Dendritic cell treated with granulocyte-macrophage colony-stimulating factor and Interleukin-4, amounts not matched to agents 40 ng/mL and 50 ng/mL, for 4 days (primary cell): ENCODE measurements around the gene BCAS4.
"Not testable (repeated sequence)": the region's sequence is repeated elsewhere in the genome, so short reads cannot be mapped to it uniquely, and the experiment has no call there.

Experiments used
- H3K27ac Mint-ChIP-seq: one replicate; pipeline ENCODE4 v1.8.0; 2022; ENCODE audit warnings: mild to moderate bottlenecking, mixed read lengths
- H3K27me3 Mint-ChIP-seq: one replicate; pipeline ENCODE4 v1.8.0; 2022; ENCODE audit warnings: mild to moderate bottlenecking, mixed read lengths
- H3K36me3 Mint-ChIP-seq: one replicate; pipeline ENCODE4 v1.8.0; 2022; ENCODE audit warnings: low read depth, mixed read lengths
- H3K4me1 Mint-ChIP-seq: one replicate; pipeline ENCODE4 v1.8.0; 2022; ENCODE audit warnings: low read depth, mixed read lengths
- H3K4me3 Mint-ChIP-seq: one replicate; pipeline ENCODE4 v1.8.0; 2022; ENCODE audit warnings: mild to moderate bottlenecking, moderate library complexity, mixed read lengths
- H3K9me3 Mint-ChIP-seq: one replicate; pipeline ENCODE4 v1.8.0; 2022; ENCODE audit warnings: mixed read lengths
- intact Hi-C: fragments of 100-400 bp; cut with micrococcal nuclease; formaldehyde crosslinking; loops from one replicate; pipeline ENCODE4 v1.15.0; 2022

Gene BCAS4

DNA sequence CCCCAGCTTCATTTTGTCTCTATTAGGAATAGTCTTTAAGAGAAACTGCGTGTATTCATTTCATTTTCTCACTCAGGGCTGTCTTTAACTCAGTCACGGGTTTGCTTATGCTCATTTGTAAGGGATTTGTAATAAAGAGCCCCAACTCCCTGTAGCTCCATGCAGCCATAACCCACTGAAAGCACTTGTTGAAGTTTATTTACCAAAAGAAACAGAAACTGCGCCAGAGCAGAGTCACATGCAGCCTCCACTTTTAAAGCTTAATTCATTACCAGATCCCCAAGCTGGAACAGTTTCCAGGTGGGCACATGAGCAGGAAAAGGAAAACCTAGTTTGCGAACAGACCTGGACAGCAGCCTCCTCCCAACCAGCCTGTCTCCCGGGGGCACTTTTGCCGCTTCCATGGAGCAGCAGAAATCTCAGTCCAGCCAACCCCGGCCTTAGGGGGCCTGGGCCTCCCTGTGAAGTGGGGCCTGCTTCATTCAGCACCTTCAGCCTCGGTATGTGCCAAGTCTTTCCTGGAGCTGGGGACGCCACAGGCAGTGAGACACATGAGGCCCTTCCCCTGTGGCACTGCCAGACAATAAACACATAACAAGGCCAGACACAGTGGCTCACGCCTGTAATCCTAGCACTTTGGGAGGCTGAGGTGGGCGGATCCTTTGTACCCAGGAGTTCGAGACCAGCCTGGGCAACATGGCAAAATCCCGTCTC is 4.5 kb downstream of the BCAS4 start:
- intact Hi-C loops = loop anchor here (10.0 kb wide), 1 partner anchor 505 kb away; no protein-coding TSS in a partner anchor
- peaks cover 14% of the 10 kb centered on the region for H3K27me3 Mint-ChIP-seq
- no peak overlapping the region for H3K4me3 Mint-ChIP-seq
- H3K9me3 Mint-ChIP-seq = no peaks in the 10 kb centered on the region
- no peaks in the 10 kb centered on the region for H3K4me1 Mint-ChIP-seq
- no peak overlapping the region for H3K27ac Mint-ChIP-seq
- H3K36me3 Mint-ChIP-seq = no peaks in the 10 kb centered on the region

DNA sequence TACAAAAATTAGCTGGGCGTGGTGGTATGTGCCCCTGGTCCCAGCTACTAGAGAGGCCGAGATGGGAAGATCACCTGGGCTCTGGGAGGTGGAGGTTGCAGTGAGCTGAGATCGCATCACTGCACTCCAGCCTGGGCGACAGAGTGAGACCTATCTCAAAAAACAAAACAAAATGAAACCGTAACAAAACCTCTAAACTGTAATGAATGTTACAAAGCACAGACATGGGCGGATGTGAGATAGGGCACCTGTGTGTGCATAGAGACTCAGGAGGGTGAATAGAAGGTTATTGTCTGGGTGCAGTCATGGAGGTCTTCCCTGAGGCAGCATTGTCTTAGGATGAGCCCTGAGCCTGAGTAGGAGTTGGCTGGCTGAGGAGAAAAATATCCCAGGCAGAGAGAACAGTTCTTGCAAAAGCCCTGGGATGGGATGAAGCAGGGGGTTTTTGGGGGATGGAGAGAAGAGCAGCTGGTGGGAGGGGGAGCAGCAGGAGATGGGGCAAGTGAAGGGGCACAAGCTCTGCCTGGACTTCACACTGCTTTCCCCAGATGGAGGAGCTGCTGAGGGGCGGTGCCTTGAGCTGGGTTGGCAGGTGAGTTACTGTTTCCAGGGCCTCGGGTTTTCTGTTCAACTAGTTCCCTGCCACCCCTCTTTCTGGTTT is 5.2 kb downstream of the BCAS4 start:
- peaks cover 11% of the 10 kb centered on the region for H3K27me3 Mint-ChIP-seq
- peaks cover 3% of the 10 kb centered on the region for H3K4me1 Mint-ChIP-seq
- no peak overlapping the region for H3K27ac Mint-ChIP-seq
- H3K4me3 Mint-ChIP-seq = no peak overlapping the region
- no peaks in the 10 kb centered on the region for H3K36me3 Mint-ChIP-seq
- intact Hi-C loops = loop anchor here (10.0 kb wide), 1 partner anchor 505 kb away; no protein-coding TSS in a partner anchor
- H3K9me3 Mint-ChIP-seq = no peaks in the 10 kb centered on the region

DNA sequence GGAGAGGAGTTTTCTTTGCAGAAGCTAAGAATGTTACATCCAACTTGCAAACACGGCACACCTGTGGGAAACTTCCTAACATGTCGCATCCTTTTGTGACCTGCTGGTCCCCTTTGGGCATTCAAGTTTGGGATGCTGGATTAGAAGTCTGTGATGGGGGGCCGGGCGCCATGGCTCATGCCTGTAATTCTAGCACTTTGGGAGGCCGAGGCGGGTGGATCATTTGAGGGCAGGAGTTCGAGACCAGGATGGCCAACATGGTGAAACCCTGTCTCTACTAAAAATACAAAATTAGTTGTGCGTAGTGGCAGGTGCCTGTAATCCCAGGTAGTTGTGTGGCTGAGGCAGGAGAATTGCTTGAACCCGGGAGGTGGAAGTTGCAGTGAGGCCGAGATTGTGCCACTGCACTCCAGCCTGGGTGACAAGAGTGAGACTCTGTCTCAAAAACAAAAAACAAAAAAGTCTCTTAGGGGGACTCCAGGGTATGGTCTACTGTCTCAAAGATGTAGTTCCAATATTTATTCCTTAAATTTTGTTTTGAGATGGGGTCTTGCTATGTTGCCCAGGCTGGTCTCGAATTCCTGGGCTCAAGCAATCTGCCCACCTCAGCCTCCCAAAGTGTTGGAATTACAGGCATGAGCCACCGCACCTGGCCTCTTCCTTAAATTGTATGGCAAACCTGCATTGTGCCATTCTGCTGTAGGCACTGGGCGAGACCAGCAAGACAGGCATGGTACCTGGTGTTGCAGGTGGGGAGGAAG is 6.3 kb downstream of the BCAS4 start:
- H3K4me3 Mint-ChIP-seq, H3K27me3 Mint-ChIP-seq, H3K9me3 Mint-ChIP-seq, H3K36me3 Mint-ChIP-seq, H3K27ac Mint-ChIP-seq, intact Hi-C loops: not testable (repeated sequence)
- H3K4me1 Mint-ChIP-seq = peaks cover 11% of the 10 kb centered on the region

DNA sequence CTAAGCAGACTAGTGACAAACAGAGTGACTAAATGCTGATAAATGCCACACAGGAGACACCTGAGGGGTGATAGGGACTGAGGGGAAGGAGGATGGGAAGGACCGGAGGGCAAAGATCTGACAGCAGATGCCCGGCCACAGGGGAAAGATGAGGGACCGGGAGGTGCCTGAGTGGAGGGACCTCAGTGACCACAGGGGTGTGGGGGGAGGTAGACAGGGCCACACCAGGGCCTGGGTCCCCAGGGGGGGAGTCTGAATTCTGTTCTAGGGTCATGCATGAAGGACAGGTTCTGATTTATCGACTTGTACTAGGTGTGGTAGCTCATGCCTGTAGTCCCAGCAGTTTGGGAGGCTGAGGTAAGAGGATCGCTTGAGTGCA is 6.9 kb downstream of the BCAS4 start:
- Mint-ChIP-seq H3K27me3 (peaks cover 2% of the 10 kb centered on the region), H3K27ac (no peak overlapping the region), H3K4me3 (no peak overlapping the region), H3K9me3 (no peaks in the 10 kb centered on the region), H3K4me1 (peaks cover 14% of the 10 kb centered on the region), H3K36me3 (no peaks in the 10 kb centered on the region)
- intact Hi-C loops = no loop called here

DNA sequence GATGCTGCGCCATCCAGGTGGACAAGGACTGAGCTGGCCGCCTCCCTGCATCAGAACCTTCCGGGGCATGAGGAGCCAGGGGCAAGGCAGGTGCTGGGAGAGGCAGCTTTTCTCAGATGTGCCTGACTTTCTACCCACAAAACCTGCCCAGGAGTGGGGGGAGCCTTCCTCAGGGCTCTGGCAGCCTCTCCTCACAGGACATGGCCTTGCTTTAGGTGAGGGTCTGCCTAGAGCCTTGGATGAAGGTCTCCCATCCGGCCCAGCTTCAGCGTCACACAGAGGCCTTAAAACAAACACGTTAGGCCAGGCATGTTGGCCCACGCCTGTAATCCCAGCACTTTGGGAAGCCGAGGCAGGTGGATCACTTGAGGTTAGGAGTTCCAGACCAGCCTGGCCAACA is 7.4 kb downstream of the BCAS4 start:
- H3K4me1 Mint-ChIP-seq = peaks cover 14% of the 10 kb centered on the region
- no peak overlapping the region for H3K27ac Mint-ChIP-seq
- H3K4me3 Mint-ChIP-seq = no peak overlapping the region
- peaks cover 2% of the 10 kb centered on the region for H3K27me3 Mint-ChIP-seq
- H3K36me3 Mint-ChIP-seq = no peaks in the 10 kb centered on the region
- no peaks in the 10 kb centered on the region for H3K9me3 Mint-ChIP-seq
- intact Hi-C loops = no loop called here

DNA sequence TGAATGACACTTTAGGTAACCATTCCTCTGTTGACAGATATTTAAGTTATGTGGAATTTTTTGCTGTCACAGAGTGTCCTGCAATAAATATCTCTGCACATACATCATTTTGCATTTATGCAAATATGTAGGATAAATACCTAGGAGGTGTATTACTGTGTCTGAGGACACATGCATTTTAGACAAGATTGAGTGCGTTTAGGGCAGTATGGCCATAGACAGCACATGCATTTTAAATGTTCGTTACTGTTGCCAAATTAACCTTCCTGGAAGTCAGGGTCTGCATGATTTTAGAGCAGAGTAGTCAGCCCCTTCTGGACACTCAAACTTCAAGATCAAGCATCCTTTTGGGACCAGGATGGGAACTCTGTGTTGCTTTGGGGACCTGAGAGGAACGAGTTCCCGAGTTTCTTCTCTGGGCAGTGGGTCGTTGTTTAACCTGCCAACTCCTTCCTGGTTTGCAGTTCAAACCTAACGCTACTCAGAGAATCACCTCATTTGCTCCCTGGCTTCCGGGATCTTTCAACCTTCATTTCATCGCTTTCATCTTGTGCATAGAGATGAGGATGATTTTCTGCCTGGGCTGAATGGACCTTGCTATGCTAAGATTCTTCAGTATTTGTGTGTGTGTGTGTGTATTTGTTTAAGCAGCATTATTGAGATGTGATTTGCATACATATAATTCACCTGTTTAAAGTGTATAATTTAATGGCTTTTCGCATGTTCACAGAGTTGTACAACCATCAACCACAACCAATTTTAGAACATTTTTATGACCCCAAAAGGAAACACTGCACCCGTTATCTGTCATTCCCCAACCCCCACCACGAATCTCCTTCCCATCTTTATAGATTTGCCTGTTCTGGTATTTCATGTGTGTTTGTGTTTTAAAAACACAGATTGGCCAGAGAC is 9.8 kb downstream of the BCAS4 start:
- Mint-ChIP-seq H3K36me3 (no peaks in the 10 kb centered on the region), H3K27ac (no peak overlapping the region), H3K4me3 (no peak overlapping the region), H3K4me1 (peaks cover 14% of the 10 kb centered on the region), H3K27me3 (peaks cover 2% of the 10 kb centered on the region), H3K9me3 (no peaks in the 10 kb centered on the region)
- intact Hi-C loops = no loop called here

DNA sequence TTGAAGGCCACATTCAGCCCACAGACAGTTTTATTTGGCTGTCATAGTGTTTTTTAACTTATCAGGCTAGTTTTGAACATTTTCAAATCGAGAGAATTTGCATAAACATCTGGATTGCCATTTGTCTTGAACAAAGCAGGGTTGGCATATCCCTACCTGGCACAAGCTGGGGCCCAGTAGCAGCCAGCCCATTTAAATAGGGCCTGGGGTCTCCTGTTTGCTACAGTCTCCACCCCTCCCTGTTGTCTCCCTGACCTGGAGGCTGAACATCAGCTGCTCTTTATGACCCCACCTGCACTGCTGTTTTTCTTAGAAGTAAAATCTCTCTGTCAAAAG is 10.5 kb downstream of the BCAS4 start:
- Mint-ChIP-seq H3K9me3 (no peaks in the 10 kb centered on the region), H3K36me3 (no peaks in the 10 kb centered on the region), H3K27me3 (peaks cover 2% of the 10 kb centered on the region), H3K4me1 (peaks cover 14% of the 10 kb centered on the region), H3K27ac (no peak overlapping the region), H3K4me3 (no peak overlapping the region)
- intact Hi-C loops = no loop called here

DNA sequence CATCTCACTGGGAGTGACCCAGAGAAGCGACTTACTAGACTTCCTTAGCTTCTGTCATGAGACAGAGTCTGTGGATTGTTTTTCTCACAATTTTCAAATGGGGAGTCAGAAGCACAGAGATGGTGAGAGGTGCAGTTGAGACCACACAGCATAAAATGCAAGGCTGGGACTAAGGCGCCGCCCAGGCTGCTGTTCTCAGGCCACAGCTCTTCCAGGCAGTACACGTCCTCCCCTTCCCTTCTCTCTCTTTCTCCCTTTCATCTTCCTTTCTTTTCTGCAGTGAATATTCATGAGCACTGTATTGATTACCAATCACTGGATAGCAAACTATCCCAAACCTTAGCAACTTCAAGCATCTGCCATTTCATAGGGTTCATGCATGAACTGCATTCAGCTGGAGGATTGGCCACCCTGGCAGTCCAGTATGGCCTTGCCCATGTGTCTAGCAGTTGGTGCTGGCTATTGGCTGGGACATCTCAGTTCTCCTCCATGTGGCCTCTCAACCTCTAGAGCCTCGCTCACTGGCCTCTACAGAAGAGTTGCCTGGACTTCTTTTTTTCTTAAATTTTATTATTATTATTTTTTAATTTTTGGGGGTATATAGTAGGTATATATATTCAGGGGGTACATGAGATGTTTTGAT is 11.4 kb downstream of the BCAS4 start:
- no peaks in the 10 kb centered on the region for H3K9me3 Mint-ChIP-seq
- peaks cover 14% of the 10 kb centered on the region for H3K4me1 Mint-ChIP-seq
- no peaks in the 10 kb centered on the region for H3K36me3 Mint-ChIP-seq
- intact Hi-C loops = no loop called here
- peaks cover 2% of the 10 kb centered on the region for H3K27me3 Mint-ChIP-seq
- no peak overlapping the region for H3K4me3 Mint-ChIP-seq
- H3K27ac Mint-ChIP-seq = no peak overlapping the region

DNA sequence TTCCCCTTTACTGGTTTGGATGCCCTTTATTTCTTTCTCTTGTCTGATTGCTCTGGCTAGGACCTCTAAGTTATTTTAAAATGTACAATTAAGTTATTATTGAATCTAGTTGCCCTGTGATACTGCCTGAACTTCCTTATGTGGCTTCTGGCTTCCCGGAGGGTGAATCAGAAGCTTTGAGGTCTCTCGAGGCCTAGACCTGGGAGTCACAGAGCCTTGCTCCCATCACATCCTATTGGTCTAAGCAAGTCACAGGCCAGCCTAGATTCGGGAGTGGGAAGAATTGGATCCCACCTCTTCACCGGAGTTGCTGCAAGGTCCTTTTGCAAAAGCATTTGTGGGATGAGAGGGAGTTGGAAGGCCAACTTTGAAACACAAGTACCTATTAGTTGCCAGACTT is 15.2 kb downstream of the BCAS4 start:
- no peak overlapping the region for H3K27ac Mint-ChIP-seq

DNA sequence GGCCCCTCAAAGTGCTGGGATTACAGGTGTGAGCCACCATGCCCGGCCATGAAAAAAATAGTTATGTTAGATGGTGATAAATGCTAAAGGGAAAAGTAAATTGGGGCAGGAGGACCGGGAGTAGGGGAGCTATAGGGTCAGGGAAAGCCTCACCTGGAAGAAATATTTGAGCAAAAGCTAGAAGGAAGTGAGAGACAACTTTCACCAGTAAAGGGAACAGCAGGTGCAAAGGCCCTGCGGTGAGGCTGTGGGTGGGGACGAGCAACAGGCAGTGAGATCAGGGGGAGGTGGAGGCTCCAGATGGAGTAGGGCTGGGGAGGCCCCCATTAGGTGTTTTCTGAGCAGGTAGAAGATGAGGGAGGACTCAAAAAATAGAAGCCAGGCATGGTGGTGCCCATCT is 16.0 kb downstream of the BCAS4 start:
- H3K27me3 Mint-ChIP-seq = peaks cover 2% of the 10 kb centered on the region
- intact Hi-C loops = no loop called here
- H3K4me1 Mint-ChIP-seq = peaks cover 5% of the 10 kb centered on the region
- no peaks in the 10 kb centered on the region for H3K9me3 Mint-ChIP-seq
- no peaks in the 10 kb centered on the region for H3K36me3 Mint-ChIP-seq
- H3K27ac Mint-ChIP-seq = no peak overlapping the region
- no peak overlapping the region for H3K4me3 Mint-ChIP-seq

More for the DNA sequence above, 15.2 kb downstream of the BCAS4 start:
- no peaks in the 10 kb centered on the region for H3K36me3 Mint-ChIP-seq
- H3K4me3 Mint-ChIP-seq = no peak overlapping the region
- H3K27me3 Mint-ChIP-seq = peaks cover 4% of the 10 kb centered on the region
- no peaks in the 10 kb centered on the region for H3K9me3 Mint-ChIP-seq
- H3K4me1 Mint-ChIP-seq = peaks cover 11% of the 10 kb centered on the region
- intact Hi-C loops = no loop called here

DNA sequence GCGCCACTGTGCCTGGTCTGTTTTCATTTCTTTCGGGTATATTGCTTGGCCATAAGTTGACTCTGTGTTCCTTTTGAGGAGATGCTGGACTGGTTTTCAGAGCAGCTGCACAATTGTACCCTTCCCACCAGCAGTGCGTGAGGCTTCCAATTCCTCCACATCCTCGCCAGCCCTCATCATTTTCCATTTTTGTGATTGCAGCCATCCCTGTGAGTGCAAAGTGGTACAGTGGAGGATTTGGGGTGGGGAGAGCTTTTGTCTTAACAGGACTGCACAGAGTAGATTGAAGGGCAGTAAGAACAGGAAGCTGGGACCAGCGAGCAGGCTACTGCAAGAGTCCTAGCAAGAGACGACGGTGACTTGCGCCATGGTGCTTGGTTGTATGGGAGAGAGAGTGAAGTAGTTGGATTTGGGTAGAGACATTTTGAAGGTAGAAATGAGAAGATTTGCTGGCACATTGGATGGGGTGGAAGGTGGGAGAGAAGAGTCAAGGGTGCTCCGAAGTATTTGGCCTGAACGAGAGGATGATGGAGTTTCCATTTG is 18.3 kb downstream of the BCAS4 start:
- Mint-ChIP-seq H3K4me1 (peaks cover 1% of the 10 kb centered on the region), H3K27ac (no peak overlapping the region), H3K27me3 (peaks cover 2% of the 10 kb centered on the region), H3K36me3 (no peaks in the 10 kb centered on the region), H3K9me3 (no peaks in the 10 kb centered on the region), H3K4me3 (no peak overlapping the region)
- intact Hi-C loops = no loop called here

DNA sequence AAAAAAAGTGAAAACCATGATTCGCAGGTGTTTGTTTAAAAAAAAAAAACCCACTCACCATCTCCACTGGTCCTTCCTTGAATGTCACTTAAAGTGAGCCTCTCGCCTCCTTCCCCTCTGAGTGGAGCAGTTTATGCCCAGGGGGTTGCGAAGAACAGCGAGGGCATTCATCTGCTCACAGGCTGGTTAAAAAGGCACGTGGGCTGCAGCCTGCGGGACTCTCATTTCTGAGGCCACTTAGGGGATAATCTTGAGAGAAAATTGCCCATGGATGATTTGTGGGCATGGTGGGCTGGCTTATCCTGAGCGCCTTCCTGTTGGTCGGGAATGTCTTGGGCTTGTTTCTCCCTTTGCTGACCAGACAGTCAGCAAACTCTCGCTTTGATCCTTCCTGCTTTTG is 18.9 kb downstream of the BCAS4 start:
- H3K4me1 Mint-ChIP-seq = peaks cover 8% of the 10 kb centered on the region
- no peak overlapping the region for H3K27ac Mint-ChIP-seq
- no peak overlapping the region for H3K4me3 Mint-ChIP-seq
- no peaks in the 10 kb centered on the region for H3K36me3 Mint-ChIP-seq
- no peaks in the 10 kb centered on the region for H3K9me3 Mint-ChIP-seq
- peaks cover 2% of the 10 kb centered on the region for H3K27me3 Mint-ChIP-seq
- intact Hi-C loops = no loop called here
